GM19240 (cell line): ENCODE results near the gene MPHOSPH10.
"Not testable (repeated sequence)": the region's sequence is repeated elsewhere in the genome, so short reads cannot be mapped to it uniquely, and the experiment has no call there.

ENCODE experiments used
- DNase-seq: peaks from one replicate; pipeline ENCODE4 v3.0.0; 2011; ENCODE audit warnings: low spot score; ENCODE audit not compliant: insufficient read length

MPHOSPH10 gene

GRCh38 chr2:71166812-71167211, 36.4 kb downstream of the MPHOSPH10 start:
- DNase-seq: no peak

- DNase-seq: no peak
Measured at GRCh38 chr2:71173096-71173495, 42.7 kb downstream of the MPHOSPH10 start.

GRCh38 chr2:71174207-71174606, 43.8 kb downstream of the MPHOSPH10 start:
- no peak for DNase-seq

- not testable (repeated sequence) for DNase-seq
Measured at GRCh38 chr2:71178836-71179235, 48.4 kb downstream of the MPHOSPH10 start.

GRCh38 chr2:71181316-71181715, 50.9 kb downstream of the MPHOSPH10 start:
- no peak for DNase-seq

GRCh38 chr2:71183306-71184115, 53.1 kb downstream of the MPHOSPH10 start:
- DNase-seq: not testable (repeated sequence)

GRCh38 chr2:71186973-71187372, 56.5 kb downstream of the MPHOSPH10 start:
- no peak for DNase-seq

- DNase-seq: no peak
Measured at GRCh38 chr2:71187589-71187988, 57.2 kb downstream of the MPHOSPH10 start.

- no peak for DNase-seq
Measured at GRCh38 chr2:71190656-71191569, 60.5 kb downstream of the MPHOSPH10 start.

- DNase-seq: no peak
Measured at GRCh38 chr2:71191570-71191943, 61.1 kb downstream of the MPHOSPH10 start.
